Non-pigmented ciliary epithelial cell (primary cell): ENCODE data around the gene MEGF10.
A peak's percentile ranks its signal among the peaks of the same experiment; 100 is the strongest.
"Not testable (repeated sequence)": the region's sequence is repeated elsewhere in the genome, so short reads cannot be mapped to it uniquely, and the experiment has no call there.

Source experiments
- DNase-seq: peaks from one replicate; pipeline ENCODE4 v3.0.0-alpha.2; 2010; ENCODE audit warnings: low read depth

Gene MEGF10

GRCh38 chr5:127290019-127290945 is at the start of gene MEGF10:
Gene MEGF10 (plus strand): TSS chr5:127290796. CDS start chr5:127331309, 40,513 bp downstream.
- DNase-seq = no peak

- no peak for DNase-seq
Measured at GRCh38 chr5:127243011-127243410, 47.6 kb upstream of the MEGF10 start.

- DNase-seq = peak; percentile 65
Measured at GRCh38 chr5:127254729-127255284, 35.8 kb upstream of the MEGF10 start.

GRCh38 chr5:127256886-127257597 is 33.6 kb upstream of the MEGF10 start:
- no peak for DNase-seq

GRCh38 chr5:127260686-127261085 is 29.9 kb upstream of the MEGF10 start:
- no peak for DNase-seq

GRCh38 chr5:127265473-127265872 is 25.1 kb upstream of the MEGF10 start:
- not testable (repeated sequence) for DNase-seq

- DNase-seq = not testable (repeated sequence)
Measured at GRCh38 chr5:127268342-127268741, 22.3 kb upstream of the MEGF10 start.

- DNase-seq = not testable (repeated sequence)
Measured at GRCh38 chr5:127270713-127271112, 19.9 kb upstream of the MEGF10 start.

GRCh38 chr5:127275641-127276193 is 14.9 kb upstream of the MEGF10 start:
- DNase-seq = no peak

- DNase-seq = no peak
Measured at GRCh38 chr5:127280491-127281220, 9.9 kb upstream of the MEGF10 start.

- DNase-seq = no peak
Measured at GRCh38 chr5:127281609-127282008, 9.0 kb upstream of the MEGF10 start.

- no peak for DNase-seq
Measured at GRCh38 chr5:127288676-127289075, 1.9 kb upstream of the MEGF10 start.

GRCh38 chr5:127290946-127291693 is 524 bp downstream of the MEGF10 start:
- no peak for DNase-seq

GRCh38 chr5:127292030-127292735 is 1.6 kb downstream of the MEGF10 start:
- no peak for DNase-seq

GRCh38 chr5:127293373-127293772 is 2.8 kb downstream of the MEGF10 start:
- no peak for DNase-seq

GRCh38 chr5:127294829-127295228 is 4.2 kb downstream of the MEGF10 start:
- no peak for DNase-seq

GRCh38 chr5:127295454-127295853 is 4.9 kb downstream of the MEGF10 start:
- no peak for DNase-seq

- DNase-seq = peak; percentile 34
Measured at GRCh38 chr5:127296321-127296720, 5.7 kb downstream of the MEGF10 start.

- DNase-seq = not testable (repeated sequence)
Measured at GRCh38 chr5:127296894-127297293, 6.3 kb downstream of the MEGF10 start.

- DNase-seq = no peak
Measured at GRCh38 chr5:127297348-127298035, 6.9 kb downstream of the MEGF10 start.
